Fibroblast of lung (primary cell): ENCODE results near the gene TGFBR3.

Experiments
- CTCF ChIP-seq, 2 donors: IDR thresholded peaks in 1 of 2; conservative IDR thresholded peaks in 1 of 2; 1 replicate in 1 of 2; 2 replicates in 1 of 2; pipeline ENCODE4 v1.5.1; 2011 to 2012; ENCODE audit warnings: low read length in 2 of 2, control low read depth in 1 of 2, inconsistent platforms in 1 of 2, low read depth in 1 of 2, mild to moderate bottlenecking in 1 of 2
- EZH2 ChIP-seq: IDR thresholded peaks from 2 replicates; pipeline ENCODE4 v1.5.1; 2012; ENCODE audit warnings: low read length, control low read depth, mild to moderate bottlenecking; ENCODE audit errors: missing control alignments

- TF ChIP-seq CTCF (conservative IDR thresholded peaks at IDR 0.05 in 1 of 2, IDR thresholded peaks at IDR 0.05 in 1 of 2; ENCODE audit: low read depth in 1 of 2, low read length in 2 of 2) (no peak), EZH2 (no peak)
Measured at GRCh38 chr1:91929250-91929649, 43.3 kb upstream of the TGFBR3 start.
